RWPE2 (cell line): ENCODE measurements around the gene FYB1.

Experiments
- ATAC-seq: fragments of 200-7000 bp; cut with Tn5 transposase; 3 replicates; pipeline ENCODE4 v1.9.1; 2021; ENCODE audit warnings: low read depth
- DNase-seq: peaks from one replicate; pipeline ENCODE4 v3.0.0-alpha.2; 2020; ENCODE audit warnings: low spot score
- H3K27ac ChIP-seq: fragments of 450-650 bp; 2 replicates; pipeline ENCODE4 v1.5.1; 2017; ENCODE audit warnings: mild to moderate bottlenecking; ENCODE audit not compliant: poor library complexity, severe bottlenecking
- H3K27me3 ChIP-seq: fragments of 250-450 bp; sonication (Bioruptor Pico); 2 replicates; pipeline ENCODE4 v1.5.1; 2021; ENCODE audit warnings: mild to moderate bottlenecking, moderate library complexity; ENCODE audit not compliant: insufficient read depth, poor library complexity, severe bottlenecking
- H3K36me3 ChIP-seq: fragments of 250-450 bp; sonication (Bioruptor Pico); 2 replicates; pipeline ENCODE4 v1.5.1; 2020; ENCODE audit warnings: low read depth, mild to moderate bottlenecking, moderate library complexity
- H3K4me1 ChIP-seq: fragments of 250-450 bp; sonication (Bioruptor Pico); 2 replicates; pipeline ENCODE4 v1.5.1; 2021; ENCODE audit warnings: mild to moderate bottlenecking, moderate library complexity; ENCODE audit not compliant: insufficient read depth, poor library complexity, severe bottlenecking
- H3K4me3 ChIP-seq: fragments of 250-450 bp; sonication (Bioruptor Pico); 2 replicates; pipeline ENCODE4 v1.5.1; 2021; ENCODE audit warnings: mild to moderate bottlenecking, moderate library complexity; ENCODE audit not compliant: severe bottlenecking
- H3K9me3 ChIP-seq: fragments of 250-450 bp; sonication (Bioruptor Pico); 2 replicates; pipeline ENCODE4 v1.5.1; 2021; ENCODE audit warnings: mild to moderate bottlenecking, moderate library complexity; ENCODE audit not compliant: severe bottlenecking
- TF ChIP-seq, protein P1 (sequence below): fragments of 450-650 bp; IDR thresholded peaks from one replicate; pipeline ENCODE4 v1.5.1; 2017; ENCODE audit warnings: mild to moderate bottlenecking, moderate library complexity; ENCODE audit not compliant: poor library complexity, severe bottlenecking

The FYB1 gene

DNA sequence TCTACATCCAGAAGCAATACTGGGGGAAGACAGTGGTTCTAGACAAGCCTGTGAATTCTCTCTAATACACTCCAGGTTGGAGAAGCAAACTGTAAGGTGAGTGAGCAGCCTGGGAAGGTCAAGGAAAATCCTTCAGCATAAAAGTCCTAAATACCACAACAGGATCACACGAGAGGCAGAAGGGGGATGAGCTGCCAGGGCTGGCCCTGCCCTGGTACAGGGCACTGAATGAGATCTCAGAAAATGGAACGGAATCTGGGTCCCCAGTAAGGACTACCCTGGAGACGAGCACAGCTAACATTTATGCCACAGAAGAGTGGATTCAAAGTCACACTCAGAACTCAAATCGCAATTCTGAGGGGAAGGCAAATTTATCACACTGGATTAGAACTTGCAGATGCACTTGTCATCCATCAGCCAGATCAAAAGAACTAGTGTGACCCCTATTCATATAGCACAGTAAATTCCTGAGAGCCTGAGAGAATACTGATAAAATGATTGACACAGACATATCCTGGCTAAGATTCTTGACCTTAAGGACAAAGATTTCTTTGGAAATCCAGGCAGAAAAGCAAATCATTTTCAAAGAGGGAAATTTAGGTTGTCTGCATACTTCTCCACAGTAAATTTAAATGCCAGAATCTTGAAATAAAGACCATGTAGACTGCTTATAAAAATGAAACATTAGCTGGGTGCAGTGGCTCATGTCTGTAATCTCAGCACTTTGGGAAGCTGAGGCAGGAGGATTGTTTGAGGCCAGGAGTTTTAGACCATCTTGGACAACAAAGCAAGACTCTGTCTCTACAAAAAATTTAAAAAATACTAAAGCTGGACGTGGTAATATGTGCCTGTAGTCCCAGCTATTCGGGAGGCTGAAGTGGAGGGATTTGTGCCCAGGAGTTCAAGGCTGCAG is 25.6 kb downstream of the FYB1 start:
- Histone ChIP-seq H3K4me1 (peaks cover 47% of the 10 kb centered on the region), H3K36me3 (no peaks in the 10 kb centered on the region), H3K27ac (no peak overlapping the region), H3K27me3 (no peaks in the 10 kb centered on the region), H3K4me3 (no peak overlapping the region), H3K9me3 (no peaks in the 10 kb centered on the region)
- ATAC-seq (no peak), DNase-seq (no peak)
- TF ChIP-seq, protein P1, sequence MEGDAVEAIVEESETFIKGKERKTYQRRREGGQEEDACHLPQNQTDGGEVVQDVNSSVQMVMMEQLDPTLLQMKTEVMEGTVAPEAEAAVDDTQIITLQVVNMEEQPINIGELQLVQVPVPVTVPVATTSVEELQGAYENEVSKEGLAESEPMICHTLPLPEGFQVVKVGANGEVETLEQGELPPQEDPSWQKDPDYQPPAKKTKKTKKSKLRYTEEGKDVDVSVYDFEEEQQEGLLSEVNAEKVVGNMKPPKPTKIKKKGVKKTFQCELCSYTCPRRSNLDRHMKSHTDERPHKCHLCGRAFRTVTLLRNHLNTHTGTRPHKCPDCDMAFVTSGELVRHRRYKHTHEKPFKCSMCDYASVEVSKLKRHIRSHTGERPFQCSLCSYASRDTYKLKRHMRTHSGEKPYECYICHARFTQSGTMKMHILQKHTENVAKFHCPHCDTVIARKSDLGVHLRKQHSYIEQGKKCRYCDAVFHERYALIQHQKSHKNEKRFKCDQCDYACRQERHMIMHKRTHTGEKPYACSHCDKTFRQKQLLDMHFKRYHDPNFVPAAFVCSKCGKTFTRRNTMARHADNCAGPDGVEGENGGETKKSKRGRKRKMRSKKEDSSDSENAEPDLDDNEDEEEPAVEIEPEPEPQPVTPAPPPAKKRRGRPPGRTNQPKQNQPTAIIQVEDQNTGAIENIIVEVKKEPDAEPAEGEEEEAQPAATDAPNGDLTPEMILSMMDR: no peak

DNA sequence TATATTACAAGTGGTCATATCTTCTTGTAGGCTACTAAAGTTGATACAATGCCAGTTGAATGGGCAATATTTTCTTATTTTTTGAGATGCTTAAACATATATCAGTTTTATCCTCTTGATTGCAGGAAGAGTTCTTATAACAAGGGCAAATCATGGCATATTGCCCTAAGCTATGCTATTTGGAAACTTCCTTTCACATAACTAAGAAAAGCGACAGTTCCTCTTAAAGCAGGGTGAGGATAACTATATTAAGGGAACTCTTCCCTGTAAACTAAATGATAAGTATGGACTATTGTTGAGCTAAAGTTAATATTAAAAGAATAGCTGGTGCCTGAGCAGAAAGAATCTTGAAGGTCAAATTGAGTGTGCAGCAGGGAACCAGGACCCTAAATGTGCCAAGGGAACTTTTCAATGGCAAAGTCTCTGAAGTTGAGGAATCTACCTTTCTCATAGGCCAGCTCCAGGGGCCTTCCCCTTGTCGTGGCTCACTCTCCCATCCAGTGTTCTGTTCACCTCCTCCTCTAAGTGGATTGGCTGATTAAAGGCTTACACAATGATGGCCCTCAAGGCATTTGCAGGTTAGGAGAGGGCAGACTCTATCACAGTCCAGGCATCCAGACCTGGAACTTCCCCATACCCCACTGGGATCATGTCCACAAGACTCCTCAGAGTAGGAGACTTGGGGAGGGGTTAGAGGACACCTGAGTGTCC is 26.8 kb downstream of the FYB1 start:
- H3K9me3 ChIP-seq: no peaks in the 10 kb centered on the region
- no peak for DNase-seq
- no peaks in the 10 kb centered on the region for H3K36me3 ChIP-seq
- H3K4me3 ChIP-seq: no peak overlapping the region
- no peaks in the 10 kb centered on the region for H3K27me3 ChIP-seq
- no peak overlapping the region for H3K27ac ChIP-seq
- TF ChIP-seq, protein P1: no peak
- peaks cover 35% of the 10 kb centered on the region for H3K4me1 ChIP-seq
- ATAC-seq: no peak

DNA sequence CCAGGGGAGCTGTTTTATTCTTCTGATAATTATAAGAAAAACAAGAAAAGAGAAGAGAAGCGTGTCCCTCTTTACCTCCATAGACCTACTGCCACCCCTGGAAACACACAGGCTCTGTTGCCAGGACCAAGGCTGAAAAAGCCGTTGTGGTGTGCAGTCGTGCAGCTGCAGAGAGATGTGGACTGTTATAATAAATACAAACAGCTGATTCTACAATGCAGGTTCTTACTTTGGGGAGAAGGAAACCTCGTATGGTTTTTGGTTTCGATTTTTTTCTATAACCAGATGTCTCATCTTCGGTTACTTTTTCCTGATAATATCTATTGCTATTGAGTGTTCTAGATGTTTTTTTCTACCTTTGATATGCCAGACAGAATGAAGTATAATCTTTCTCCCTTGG is 28.1 kb downstream of the FYB1 start:
- DNase-seq (no peak), ATAC-seq (no peak)
- H3K9me3 ChIP-seq: no peaks in the 10 kb centered on the region
- H3K4me3 ChIP-seq: no peak overlapping the region
- TF ChIP-seq, protein P1: no peak
- no peak overlapping the region for H3K27ac ChIP-seq
- peaks cover 22% of the 10 kb centered on the region for H3K4me1 ChIP-seq
- no peaks in the 10 kb centered on the region for H3K27me3 ChIP-seq
- no peaks in the 10 kb centered on the region for H3K36me3 ChIP-seq

DNA sequence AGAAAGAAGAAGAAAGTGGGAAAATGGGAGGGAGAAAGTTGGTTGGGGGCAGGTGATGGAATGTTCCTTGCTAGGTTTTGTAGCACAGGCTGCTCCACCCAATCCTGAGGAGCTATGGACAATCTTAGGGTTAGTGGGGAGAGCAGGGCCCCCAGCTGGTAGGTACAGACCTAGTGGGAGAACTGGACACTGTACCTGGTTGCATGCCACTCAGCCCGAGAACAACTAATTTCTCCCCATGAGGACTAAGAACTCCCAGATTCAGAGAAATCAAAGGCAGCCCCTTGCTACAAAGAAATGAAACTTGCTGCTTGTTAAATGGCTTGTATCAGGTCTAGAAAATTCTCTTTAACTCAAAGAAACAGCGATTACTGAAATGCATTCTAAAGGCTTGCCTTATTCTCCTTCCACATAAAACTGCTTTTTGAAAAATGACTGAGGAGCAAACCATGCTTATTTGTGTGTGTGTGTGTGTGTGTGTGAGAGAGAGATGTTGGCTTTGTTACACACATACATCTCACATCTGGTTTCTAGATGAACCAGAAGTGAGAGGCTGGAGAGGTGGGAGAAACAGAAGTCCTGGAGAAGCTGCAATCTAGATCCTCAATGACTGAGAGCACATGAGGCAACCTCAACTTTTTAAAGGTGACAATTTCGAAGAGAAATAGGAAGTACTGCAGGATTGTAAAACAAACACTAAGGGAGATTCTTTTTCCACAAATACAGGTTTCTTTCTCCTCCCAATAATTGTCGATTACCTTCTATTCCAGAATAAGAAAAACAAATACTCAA is 28.9 kb downstream of the FYB1 start:
- DNase-seq (no peak), ATAC-seq (no peak)
- no peaks in the 10 kb centered on the region for H3K27me3 ChIP-seq
- H3K27ac ChIP-seq: no peak overlapping the region
- TF ChIP-seq, protein P1: no peak
- H3K4me3 ChIP-seq: no peak overlapping the region
- H3K9me3 ChIP-seq: no peaks in the 10 kb centered on the region
- H3K36me3 ChIP-seq: no peaks in the 10 kb centered on the region
- peaks cover 15% of the 10 kb centered on the region for H3K4me1 ChIP-seq
